ENCODE results near the gene SLC6A13. TPM values are rescaled to one million over a fixed set of nuclear protein-coding genes. Genes with fewer than 3 reads are reported as not detected.

Gene SLC6A13
- total and polyA plus RNA-seq, 9 donors, result 0.13 to 6.1 (median 0.75) TPM; not detected in 3

GRCh38 chr12:234019-234418 is 28.6 kb downstream of the SLC6A13 start:
- no peak overlapping the region for H3K4me3 ChIP-seq
- no peak for DNase-seq
- no peaks in the 10 kb centered on the region for H3K9me3 ChIP-seq
- no peak overlapping the region for H3K27ac ChIP-seq
- H3K36me3 ChIP-seq, result no peaks in the 10 kb centered on the region
- TF ChIP-seq POLR2A (IDR thresholded peaks at IDR 0.05), result no peak
- no peak for TF ChIP-seq EP300 (IDR thresholded peaks at IDR 0.05)
- no peak for TF ChIP-seq CTCF (IDR thresholded peaks at IDR 0.05)
- intact Hi-C loops (cut with DNase I), result no loop called here
- 75 to 79% (median 76%) methylated on average over 7 of the region's 7 CpGs for WGBS, 3 donors
- H3K4me1 ChIP-seq (ENCODE audit: insufficient read depth), result no peaks in the 10 kb centered on the region
- H3K27me3 ChIP-seq, result no peaks in the 10 kb centered on the region

GRCh38 chr12:233615-233968 is 29.0 kb downstream of the SLC6A13 start:
- H3K9me3 ChIP-seq, result no peaks in the 10 kb centered on the region
- H3K27me3 ChIP-seq, result no peaks in the 10 kb centered on the region
- WGBS, 3 donors, result 63 to 77% (median 74%) methylated on average over 3 of the region's 3 CpGs
- no peak overlapping the region for H3K27ac ChIP-seq
- no peak for TF ChIP-seq POLR2A (IDR thresholded peaks at IDR 0.05)
- TF ChIP-seq CTCF (IDR thresholded peaks at IDR 0.05), result no peak
- no peak for TF ChIP-seq EP300 (IDR thresholded peaks at IDR 0.05)
- intact Hi-C loops (cut with DNase I), result no loop called here
- no peaks in the 10 kb centered on the region for H3K4me1 ChIP-seq (ENCODE audit: insufficient read depth)
- no peak overlapping the region for H3K4me3 ChIP-seq
- no peaks in the 10 kb centered on the region for H3K36me3 ChIP-seq
- no peak for DNase-seq

- Histone ChIP-seq H3K4me3 (no peak overlapping the region), H3K27me3 (no peaks in the 10 kb centered on the region), H3K27ac (no peak overlapping the region), H3K36me3 (no peaks in the 10 kb centered on the region), H3K9me3 (no peaks in the 10 kb centered on the region), H3K4me1 (ENCODE audit: insufficient read depth) (no peaks in the 10 kb centered on the region)
- 25 to 34% (median 30%) methylated on average over 19 of the region's 19 CpGs for WGBS, 3 donors
- no peak for TF ChIP-seq EP300 (IDR thresholded peaks at IDR 0.05)
- TF ChIP-seq CTCF (IDR thresholded peaks at IDR 0.05), result no peak
- no peak for TF ChIP-seq POLR2A (IDR thresholded peaks at IDR 0.05)
- DNase-seq, result no peak
- intact Hi-C loops (cut with DNase I), result no loop called here
These were observed 29.7 kb downstream of the SLC6A13 start for GRCh38 chr12:232731-233614.

- Histone ChIP-seq H3K36me3 (no peaks in the 10 kb centered on the region), H3K27ac (no peak overlapping the region), H3K4me1 (ENCODE audit: insufficient read depth) (no peaks in the 10 kb centered on the region), H3K4me3 (no peak overlapping the region), H3K27me3 (no peaks in the 10 kb centered on the region), H3K9me3 (no peaks in the 10 kb centered on the region)
- WGBS, 3 donors, result 56 to 65% (median 59%) methylated on average over 14 of the region's 14 CpGs
- intact Hi-C loops (cut with DNase I), result no loop called here
- TF ChIP-seq POLR2A (IDR thresholded peaks at IDR 0.05) (no peak), EP300 (IDR thresholded peaks at IDR 0.05) (no peak), CTCF (IDR thresholded peaks at IDR 0.05) (no peak)
- no peak for DNase-seq
These were observed 31.5 kb downstream of the SLC6A13 start for GRCh38 chr12:230925-231671.
